NCI-H187 treated with DMSO at 0.1 percent for 48 hours (cell line): ENCODE measurements around the gene FAM217A.

Source experiments
- DNase-seq: peaks from one replicate; lab custom pipeline; 2025; lab: John Stamatoyannopoulos, UW

The FAM217A gene

DNA sequence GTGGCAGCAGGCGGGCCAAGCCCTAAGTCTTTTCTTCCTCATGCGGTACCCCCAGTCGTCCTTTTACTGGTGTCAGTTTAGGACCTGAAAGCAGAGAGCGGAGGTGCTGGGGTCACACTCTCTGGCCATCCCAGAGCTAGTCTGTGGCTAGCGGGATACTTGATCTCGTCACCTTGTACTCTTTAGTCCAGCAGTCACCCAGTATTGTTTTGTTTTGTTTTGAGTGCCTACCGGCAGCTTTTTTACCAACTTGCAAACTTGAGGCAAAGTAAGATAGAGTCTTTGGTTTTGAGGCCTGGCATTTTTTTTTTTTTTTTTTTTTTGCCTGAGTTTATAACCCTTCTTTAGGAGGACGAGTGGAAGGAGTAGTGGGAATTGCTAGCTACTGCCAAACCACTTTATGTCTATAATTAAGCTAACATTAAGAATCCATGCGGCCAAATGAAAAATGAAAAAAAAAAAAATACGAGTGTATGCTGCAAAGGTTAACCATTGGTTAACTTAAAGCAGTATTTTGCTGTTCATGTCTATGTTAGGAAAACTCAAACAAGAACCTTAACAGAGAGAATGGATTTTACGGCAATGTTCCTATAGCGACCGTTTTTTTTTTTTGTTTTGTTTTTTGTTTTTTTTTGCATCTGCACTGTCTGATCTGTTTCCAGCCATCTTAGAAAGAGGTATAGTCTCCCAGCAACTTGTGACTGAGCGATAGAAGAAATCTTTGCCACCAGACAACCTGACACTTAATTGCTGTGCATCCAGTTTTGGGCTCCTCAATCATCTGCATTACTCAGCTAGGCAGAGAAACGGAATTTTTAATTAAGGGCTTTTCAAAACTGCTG, 56.9 kb downstream of the FAM217A start:
- no peak for DNase-seq

DNA sequence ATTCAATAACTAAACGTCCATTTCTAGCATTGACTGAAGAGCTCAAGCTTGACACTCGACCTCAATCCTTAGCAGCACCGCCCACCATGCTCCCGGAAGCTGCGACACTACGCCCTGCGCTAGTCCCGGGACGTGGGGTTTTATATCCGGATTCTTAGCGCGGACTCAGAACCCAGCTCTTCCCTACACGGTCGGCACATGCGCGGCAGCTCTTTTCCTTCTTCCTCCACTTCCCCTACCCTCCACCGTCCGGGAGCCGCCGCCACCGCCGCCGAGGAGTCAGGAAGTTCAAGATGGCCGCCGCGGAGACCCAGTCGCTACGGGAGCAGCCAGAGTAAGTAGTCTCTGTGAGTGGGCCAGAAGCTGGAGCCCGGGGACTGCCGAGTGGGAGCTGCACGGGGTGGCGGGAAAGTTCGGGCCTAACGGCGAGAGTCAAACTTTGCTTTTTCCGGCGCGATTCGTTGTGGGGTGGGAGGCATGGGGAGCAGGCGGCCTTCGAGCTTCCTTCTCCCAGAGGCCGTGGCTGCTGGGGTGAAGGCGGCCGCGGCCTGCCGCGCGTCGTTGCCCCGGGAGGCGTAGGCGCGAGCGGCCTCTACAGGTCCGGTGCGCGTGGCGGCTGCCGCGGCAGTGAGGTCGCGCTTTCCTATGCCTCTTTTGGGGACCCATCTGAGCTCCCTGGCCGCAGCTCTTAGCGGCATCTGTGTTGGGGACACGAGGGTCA, 57.6 kb downstream of the FAM217A start:
- DNase-seq = peak; percentile 88

DNA sequence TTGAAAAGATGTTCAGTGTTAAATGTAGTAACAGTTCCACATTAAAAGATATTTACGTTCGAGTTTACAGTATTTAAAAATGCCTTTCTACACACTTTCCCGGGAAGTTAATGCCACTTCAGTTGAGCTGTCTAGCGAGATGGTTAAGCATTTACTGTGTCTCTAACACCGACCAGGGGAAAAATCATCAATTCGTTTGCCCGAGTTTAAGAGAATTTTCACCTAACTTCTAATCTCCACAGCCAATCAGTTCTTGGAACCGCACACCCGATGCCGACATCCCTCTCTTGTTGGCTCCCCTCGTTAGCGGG, 58.2 kb downstream of the FAM217A start:
- DNase-seq = no peak

DNA sequence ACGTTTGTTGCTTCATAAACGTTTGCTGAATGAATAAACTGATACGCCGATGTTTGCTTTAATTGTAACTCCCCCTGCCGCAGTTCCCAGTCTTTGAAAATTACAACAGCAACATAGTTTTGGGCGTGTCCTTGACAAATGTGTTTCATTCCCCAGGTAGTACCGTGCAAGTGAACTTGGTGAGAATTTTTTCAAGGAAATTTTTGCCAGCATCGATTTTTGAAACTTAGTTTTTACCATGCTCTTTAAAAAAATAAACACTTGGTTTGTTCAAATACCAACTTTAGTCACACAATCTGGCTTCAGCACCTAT, 60.1 kb downstream of the FAM217A start:
- DNase-seq = no peak
